HG03378 (cell line): ENCODE data around the gene WNT9B.

Experiments
- ATAC-seq: cut with Tn5 transposase; IDR thresholded peaks from one replicate; pipeline ENCODE4 v1.9.1; 2021; ENCODE audit warnings: mild to moderate bottlenecking, moderate library complexity; ENCODE audit not compliant: unreplicated experiment

Gene WNT9B

DNA sequence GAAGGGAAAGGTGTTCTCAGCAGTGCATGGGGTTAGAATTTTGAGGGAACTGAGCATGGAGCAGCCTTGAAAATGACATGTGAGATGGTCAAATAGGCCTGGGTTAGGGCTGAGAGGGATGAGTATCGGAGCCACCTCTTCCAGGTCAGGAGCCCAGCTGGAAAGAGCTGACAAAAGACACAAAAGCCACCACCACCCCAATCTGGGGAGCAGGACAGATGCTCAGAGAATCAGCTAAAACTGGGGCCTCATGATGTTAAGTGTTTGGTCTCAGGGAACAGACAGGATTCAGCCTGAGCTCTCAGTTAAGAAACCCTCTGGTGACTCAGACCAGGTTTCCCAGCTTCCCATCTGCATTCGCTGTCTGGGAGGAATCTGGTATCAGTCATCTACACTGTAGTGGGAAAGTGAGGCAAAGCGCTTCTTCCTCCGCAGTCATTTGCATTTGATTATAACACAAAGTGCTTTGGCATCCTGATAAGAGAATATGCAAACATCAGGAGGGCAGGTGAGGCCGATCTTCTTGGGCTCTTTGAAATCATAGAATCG is 2.6 kb downstream of the WNT9B start:
- no peak for ATAC-seq

DNA sequence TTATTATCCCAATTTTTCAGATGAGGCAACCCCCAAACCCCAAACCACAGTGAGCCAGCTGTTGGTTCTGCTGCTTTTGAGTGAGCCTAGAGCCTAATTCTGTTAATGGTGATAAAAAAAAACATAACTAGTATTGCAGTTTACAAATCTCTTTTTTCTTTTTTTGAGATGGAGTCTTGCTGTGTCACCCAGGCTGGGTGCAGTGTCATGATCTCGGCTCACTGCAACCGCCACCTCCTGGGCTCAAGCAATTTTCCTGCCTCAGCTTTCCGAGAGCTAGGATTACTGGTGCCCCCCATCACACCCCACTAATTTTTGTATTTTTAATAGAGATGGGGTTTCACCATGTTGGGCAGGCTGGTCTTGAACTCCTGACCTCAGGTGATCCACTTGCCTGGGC is 3.1 kb downstream of the WNT9B start:
- no peak for ATAC-seq

DNA sequence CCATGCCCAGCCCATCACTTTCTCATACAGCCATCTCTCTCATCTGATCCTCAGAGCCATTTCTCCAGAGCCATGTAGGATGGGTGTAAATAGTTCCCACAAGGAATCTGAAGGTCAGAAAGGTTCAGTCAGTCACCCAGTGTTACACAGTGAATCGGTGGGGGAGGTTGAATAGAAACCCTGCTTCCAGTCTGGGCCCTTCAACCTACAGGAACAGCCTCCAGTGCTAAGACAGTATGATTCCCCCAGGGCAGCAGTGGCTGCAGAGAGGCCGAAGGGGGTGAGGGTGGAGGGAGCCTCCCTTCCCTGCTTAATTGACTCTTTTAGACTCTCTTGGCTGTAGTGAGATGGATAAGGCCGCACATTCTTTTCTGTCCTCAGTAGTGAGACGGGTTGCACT is 3.6 kb downstream of the WNT9B start:
- ATAC-seq, result no peak

DNA sequence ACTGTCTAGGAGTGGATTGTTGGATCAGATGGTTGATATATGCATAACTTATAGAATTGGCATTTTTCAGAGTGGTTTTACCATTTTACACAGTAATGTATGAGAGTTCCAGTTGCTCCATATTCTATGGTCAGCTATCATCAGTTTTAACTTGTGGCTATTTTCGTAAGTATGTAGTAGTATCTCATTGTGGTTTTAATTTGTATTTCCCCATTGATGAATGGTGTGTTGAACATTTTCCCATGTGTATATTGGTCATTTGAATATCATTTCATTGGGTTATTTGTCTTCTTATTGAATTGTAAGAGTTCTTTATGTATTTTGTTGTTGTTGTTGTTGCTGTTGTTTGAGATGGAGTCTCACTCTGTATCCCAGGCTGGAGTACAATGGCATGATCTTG is 6.2 kb downstream of the WNT9B start:
- ATAC-seq, result no peak

DNA sequence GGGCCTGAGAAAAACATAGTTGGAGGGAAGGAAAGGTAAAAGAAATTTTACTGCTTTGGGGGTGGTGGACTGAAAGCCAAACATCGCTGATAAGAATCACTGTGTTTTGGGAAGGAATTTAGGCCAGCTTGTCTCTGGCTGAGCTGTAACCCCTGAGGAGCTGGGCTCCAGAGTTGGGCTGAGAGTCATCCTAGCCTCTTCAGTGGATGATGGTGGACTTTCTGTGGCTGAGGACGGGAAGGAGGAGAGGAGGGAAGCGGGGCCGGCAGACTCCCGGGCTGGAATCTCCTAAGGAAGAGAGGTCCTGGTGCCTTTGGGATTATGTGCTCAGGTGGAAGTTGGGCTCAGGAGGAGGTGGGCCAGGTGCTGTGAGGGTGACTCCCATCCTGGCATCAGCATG is 8.6 kb downstream of the WNT9B start:
- no peak for ATAC-seq

DNA sequence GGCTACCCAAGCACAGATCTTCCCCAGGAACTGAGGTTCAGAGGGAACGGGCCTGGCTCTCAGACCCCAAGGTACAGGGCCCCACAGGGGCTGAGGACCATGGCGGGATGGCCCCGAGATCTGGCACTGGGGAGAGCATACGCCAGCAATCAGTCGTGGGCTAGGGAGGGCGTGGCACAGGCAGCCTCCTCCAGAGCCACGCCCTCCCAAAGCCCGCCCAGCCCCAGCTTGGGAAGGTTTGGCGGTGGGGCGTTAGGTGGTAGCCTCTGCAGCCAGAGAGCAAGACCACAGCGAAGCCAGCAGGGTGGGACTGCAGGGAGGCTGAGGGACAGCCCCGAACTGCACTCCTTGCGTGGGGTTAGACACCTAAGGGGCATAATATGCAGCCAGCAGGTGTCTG is 11.6 kb downstream of the WNT9B start:
- no peak for ATAC-seq

DNA sequence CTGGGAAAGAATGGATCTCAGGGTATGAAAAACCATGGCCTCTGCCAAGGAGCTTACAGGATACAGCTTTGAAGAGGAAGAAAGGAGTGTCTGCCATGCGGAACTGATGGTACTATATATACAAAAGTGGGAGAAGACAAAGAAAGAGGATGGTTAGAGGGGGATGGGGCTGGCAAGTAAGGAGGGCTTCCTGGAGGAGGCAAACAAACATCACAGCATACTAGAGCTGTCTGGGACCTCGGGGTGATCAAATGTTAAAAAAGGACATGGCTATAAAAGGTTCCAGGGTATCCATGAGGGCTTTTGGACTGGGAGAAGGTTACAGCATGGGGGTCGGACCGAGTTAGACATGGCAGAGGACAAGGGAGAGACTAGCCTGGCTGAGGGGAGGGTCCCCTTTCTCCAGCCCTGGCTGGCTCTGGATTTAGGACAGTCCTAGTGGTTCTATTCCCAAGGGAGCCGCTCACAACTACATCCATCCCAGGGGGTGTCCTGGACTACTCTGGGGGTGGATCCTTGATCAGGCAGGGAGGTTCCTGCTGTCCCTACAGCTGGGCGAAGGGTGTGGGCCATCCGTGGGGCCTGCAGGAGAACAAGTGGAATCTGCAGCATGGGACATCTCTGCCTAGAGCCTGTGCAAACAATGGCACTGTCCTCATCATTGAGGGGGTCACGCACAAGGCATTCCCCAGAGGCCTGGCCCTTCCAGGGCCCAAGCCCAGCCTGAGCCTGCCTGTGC is 12.2 kb downstream of the WNT9B start:
- ATAC-seq, result no peak

DNA sequence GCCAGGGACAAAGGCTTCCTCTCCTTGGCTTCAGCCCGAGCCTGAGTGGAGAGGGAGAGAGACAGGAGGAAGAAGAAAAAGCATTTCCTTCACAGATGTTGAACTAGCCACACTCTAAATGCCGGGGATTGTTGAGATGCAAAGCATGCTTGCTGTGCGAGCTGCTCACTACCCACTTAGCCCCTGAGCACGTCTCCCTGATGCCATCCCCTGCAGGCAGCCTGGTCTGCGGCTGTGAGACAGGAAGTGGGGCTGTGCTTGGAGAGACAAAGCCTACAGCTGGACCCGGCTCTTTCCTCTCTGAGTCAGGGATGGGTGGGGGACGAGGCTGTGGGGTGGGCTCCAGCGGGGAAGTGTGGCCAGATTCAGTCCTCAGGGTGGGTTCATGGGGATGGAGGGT is 13.7 kb downstream of the WNT9B start:
- ATAC-seq, result no peak

DNA sequence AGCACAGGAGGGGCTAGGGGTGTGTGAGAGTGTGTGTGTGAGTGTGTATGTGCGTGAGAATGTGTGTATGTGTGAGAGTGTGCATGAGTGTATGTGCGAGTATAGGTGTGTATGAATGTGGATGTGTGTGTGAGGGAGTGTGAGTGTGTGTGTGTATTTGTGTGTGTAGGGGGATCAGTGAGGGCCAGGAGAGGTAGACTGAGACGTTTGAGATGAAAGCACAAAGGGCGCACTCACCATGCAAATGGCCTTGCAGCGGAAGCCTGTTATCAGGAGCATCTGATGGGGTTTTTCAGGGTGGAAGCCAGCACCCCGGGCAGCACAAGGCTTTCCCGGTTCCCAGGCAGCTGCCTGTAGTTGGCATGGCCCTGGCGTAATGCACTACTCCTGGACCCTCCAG is 14.9 kb downstream of the WNT9B start:
- ATAC-seq, result no peak

DNA sequence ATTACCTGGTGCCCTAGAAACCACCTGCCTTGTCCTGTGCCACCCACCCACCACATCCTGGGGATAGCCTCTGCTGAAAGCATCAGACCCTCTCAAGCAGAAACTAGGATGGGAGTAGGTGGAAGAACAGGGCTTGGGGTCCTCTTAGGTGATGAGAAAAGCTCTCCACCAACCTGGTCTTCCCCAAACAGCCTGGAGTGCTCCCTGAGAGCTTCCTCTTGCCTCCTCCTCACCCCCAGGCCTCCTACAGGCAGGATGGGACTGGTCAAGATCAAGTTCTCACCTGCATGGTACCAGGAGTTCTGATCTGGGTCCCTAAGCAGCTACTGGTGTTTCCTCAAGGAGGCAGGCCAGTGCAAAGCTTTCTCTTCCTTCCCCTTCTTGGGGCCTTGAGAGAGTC is 15.4 kb downstream of the WNT9B start:
- no peak for ATAC-seq

DNA sequence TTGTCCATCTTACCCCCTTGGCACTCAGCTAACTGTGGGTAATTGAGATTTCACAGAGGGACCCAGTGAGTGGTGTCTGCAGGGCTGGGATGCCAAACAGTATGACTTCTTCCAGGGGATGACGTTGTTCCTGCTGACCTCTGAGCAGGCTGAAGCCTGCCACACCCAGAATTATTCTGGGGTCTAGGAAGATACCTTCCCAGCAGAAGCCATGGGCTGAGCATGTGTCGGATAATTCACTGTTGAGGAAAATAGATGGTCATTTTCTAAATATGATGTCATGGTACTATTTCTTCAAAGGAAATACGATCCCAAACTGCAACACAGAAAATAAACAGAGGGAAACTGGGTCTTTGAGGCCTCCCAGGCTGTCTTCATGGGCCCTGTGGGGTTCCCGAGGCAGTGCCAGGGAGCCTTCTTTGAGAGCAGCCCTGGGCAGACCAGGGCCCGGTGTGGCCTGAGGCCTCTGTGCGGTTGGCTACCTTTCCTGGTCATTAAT is 17.4 kb downstream of the WNT9B start:
- no peak for ATAC-seq

DNA sequence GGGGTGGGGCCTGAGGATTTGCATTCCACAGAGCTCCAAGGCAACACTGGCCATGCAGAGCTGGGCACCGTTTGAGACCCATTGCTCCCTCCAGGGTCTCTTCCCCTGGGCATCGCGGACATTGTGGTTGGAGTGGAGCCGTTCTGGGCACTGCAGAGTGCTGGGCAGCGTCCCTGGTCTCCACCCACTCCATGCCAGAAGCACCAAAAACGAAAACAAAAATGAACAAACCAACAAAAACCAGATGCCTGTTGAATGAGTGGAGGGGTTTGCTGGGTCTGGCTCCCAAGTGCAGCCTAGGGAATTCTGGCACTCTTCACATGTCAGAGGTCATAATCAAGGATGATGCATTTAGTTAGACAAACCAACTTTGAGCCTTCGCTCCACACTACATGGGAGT is 17.9 kb downstream of the WNT9B start:
- no peak for ATAC-seq

DNA sequence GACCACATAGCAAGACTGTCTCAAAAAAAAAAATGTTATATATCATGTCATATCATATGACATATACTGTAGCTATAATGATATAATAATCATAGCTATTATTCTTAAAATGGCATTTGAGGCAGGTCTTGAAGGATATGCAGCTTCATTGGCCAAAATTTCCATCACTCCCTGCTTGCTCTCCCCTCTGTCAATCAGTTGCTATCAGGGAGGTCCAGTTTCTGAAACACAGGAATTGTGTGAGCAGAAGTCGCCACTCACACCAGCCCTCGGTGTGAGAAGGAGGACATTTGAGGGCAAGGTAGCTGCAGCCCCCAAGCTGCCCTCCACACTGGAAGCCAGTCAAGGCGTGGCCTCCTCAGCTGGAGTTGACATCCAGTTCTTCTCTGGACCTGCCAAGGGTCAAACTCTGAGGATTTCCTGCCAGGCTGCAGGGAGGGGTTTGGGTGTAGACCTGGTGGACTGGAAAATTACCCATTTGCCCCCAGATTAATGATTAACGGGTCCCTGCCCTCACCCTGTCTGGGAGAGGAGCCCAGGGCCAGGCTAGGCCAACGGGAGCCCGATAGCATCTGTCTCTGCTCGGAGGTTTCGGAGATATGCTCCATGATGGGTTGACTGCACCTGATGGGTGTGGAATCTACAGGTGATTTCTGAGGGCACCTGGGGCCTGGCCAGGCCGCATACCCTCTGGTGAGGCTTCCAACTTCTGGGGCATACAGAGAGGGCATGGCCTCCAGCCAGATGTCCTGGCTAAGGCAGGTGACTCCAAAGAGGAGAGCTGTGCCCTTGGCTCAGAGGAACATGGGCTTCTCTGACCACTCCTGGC is 18.8 kb downstream of the WNT9B start:
- ATAC-seq, result no peak

DNA sequence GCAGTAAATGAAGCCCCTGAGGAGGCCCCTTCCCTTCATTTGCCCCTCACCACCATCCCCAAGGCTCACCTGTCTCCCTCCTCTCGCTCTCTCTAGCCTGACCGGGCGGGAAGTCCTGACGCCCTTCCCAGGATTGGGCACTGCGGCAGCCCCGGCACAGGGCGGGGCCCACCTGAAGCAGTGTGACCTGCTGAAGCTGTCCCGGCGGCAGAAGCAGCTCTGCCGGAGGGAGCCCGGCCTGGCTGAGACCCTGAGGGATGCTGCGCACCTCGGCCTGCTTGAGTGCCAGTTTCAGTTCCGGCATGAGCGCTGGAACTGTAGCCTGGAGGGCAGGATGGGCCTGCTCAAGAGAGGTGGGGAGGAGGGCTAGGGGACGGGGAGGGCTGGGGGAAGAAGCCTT is 21.0 kb downstream of the WNT9B start:
- no peak for ATAC-seq

DNA sequence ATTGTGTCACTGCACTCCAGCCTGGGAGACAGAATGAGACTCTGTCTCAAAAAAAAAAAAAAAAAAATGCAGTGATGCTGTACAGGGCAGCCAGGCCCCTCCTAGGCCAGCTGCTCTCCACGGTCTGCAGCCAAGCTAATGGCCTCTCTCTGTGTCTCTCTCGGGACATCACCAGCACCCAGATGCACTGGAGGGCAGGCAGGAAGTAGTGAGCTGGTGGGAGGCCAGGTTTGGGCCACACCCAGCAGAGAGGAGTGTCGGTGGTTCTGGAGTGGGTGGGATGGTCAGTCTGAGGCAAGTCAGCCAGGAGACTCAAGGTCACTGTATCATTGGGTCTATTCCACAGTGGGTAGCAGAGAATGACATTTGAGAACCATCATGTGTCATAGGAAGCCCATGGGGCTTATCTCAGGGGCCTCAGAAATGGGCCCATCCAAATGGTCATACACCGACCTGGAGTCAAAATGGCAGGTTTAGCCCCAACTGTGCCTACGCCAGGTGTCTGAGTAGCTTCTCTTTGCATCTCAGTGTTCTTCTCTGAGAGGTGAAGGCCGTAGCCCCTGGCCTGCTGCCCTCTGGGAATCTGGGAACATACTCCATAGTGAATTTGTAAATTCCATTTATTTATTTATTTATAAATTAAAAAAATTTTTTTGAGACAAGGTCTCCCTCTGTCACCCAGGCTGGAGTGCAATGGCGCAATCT is 22.7 kb downstream of the WNT9B start:
- ATAC-seq, result no peak

DNA sequence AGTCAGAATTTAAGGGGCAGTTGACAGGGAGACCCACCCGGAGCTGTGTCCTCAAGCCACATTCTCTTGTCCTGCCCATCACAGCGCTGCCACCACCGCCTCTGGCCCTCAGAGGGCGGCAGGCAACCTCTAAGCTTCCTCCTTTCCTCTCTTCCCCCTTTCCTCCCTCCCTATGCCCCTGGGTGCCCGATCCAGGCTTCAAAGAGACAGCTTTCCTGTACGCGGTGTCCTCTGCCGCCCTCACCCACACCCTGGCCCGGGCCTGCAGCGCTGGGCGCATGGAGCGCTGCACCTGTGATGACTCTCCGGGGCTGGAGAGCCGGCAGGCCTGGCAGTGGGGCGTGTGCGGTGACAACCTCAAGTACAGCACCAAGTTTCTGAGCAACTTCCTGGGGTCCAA is 23.5 kb downstream of the WNT9B start:
- ATAC-seq, result no peak

DNA sequence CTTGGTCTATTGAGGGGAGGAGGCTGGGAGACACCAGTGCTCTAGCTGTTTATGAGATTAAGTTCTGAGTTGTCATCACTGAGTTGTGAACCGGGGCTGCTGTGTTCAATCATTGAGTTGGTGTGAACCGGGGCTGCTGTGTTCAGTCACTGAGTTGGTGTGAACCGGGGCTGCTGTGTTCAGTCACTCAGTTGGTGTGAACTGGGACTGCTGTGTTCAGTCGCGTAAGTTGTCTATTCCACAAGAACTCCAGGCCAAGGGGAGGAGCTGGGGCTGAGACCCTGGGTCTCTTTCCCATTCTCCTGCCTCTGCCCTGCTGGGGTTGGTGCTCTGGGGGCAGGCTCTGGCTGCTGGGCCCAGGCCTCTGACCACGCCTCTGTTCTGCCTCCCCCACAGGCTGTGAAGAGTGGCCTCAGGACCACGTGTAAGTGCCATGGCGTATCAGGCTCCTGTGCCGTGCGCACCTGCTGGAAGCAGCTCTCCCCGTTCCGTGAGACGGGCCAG is 24.5 kb downstream of the WNT9B start:
- ATAC-seq, result no peak

DNA sequence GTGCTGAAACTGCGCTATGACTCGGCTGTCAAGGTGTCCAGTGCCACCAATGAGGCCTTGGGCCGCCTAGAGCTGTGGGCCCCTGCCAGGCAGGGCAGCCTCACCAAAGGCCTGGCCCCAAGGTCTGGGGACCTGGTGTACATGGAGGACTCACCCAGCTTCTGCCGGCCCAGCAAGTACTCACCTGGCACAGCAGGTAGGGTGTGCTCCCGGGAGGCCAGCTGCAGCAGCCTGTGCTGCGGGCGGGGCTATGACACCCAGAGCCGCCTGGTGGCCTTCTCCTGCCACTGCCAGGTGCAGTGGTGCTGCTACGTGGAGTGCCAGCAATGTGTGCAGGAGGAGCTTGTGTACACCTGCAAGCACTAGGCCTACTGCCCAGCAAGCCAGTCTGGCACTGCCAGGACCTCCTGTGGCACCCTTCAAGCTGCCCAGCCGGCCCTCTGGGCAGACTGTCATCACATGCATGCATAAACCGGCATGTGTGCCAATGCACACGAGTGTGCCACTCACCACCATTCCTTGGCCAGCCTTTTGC is 25.0 kb downstream of the WNT9B start:
- no peak for ATAC-seq

DNA sequence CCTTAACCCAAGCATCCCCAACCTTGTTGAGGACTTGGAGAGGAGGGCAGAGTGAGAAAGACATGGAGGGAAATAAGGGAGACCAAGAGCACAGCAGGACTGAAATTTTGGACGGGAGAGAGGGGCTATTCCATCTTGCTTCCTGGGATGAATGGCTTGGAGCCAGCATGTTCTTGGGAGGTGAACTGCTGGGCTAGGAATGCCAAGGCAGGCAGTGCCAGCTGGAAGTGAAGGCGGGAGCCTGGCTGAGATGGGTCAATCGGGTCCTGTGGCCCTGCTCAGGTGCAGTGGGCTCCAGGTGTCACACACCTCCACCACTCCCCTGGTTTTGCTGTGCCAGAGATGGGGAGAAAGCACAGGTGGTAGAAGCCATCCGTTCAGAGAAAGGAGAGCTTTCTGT is 25.5 kb downstream of the WNT9B start:
- ATAC-seq, result no peak

DNA sequence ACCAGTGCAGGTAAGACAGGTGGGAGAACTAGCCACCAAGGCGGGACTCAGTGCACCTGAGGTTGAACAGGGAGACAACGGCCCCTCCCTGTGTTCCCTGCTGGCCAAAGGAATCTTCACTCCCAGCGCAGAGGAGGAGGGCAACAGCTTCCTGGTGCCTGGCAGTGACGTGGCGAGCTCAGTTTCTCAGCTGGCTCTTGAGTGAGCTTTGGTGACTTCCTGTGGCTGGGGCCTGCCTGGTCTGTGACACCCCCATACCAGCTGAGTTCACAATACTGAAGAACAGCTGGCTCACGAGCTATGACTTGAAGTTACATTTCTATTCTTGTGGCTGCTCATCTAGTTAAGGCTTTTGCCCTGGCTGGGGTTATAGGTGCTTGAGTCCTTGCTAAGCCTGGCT is 26.1 kb downstream of the WNT9B start:
- ATAC-seq, result no peak

DNA sequence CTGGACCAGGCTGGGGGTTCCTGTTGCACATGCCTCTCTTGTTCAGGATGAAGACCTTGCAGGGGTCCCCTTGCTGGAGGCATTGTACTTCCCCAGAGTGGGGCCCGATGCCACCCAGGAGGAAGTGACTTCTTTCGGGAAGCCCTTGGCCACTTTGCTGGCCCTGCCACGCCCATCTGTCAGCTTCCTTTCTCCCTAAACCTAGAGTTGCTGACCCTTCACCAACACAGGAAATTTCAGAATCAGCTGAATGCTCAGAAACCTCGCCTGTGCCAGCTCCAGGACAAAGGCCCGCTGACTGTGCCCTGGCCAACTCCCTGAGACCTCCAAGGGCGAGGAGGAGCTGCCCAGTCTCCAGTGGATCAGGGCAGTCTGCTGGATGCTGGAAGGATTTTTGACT is 26.7 kb downstream of the WNT9B start:
- no peak for ATAC-seq
